Measurements from ENCODE around the gene POU6F2. TPM values are rescaled to one million over a fixed set of nuclear protein-coding genes. Genes with fewer than 3 reads are reported as not detected.

POU6F2 gene
- total RNA-seq, 1 donor from 2014 or later: 0.78 TPM

GRCh38 chr7:39056153-39056552, 78.4 kb downstream of the POU6F2 start:
- H3K36me3 ChIP-seq: no peaks in the 10 kb centered on the region
- TF ChIP-seq, protein P1, sequence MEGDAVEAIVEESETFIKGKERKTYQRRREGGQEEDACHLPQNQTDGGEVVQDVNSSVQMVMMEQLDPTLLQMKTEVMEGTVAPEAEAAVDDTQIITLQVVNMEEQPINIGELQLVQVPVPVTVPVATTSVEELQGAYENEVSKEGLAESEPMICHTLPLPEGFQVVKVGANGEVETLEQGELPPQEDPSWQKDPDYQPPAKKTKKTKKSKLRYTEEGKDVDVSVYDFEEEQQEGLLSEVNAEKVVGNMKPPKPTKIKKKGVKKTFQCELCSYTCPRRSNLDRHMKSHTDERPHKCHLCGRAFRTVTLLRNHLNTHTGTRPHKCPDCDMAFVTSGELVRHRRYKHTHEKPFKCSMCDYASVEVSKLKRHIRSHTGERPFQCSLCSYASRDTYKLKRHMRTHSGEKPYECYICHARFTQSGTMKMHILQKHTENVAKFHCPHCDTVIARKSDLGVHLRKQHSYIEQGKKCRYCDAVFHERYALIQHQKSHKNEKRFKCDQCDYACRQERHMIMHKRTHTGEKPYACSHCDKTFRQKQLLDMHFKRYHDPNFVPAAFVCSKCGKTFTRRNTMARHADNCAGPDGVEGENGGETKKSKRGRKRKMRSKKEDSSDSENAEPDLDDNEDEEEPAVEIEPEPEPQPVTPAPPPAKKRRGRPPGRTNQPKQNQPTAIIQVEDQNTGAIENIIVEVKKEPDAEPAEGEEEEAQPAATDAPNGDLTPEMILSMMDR (IDR thresholded peaks at IDR 0.05): no peak
- no peak for ATAC-seq
- no peak overlapping the region for H3K4me3 ChIP-seq
- no peak for DNase-seq
- no peak overlapping the region for H3K27ac ChIP-seq
- no peaks in the 10 kb centered on the region for H3K4me1 ChIP-seq
- H3K9me3 ChIP-seq: no peaks in the 10 kb centered on the region
- intact Hi-C loops (cut with DNase I): no loop called here
- no peaks in the 10 kb centered on the region for H3K27me3 ChIP-seq

GRCh38 chr7:39062811-39063210, 85.1 kb downstream of the POU6F2 start:
- Histone ChIP-seq H3K9me3 (no peaks in the 10 kb centered on the region), H3K27me3 (no peaks in the 10 kb centered on the region), H3K4me1 (no peaks in the 10 kb centered on the region), H3K36me3 (no peaks in the 10 kb centered on the region), H3K27ac (no peak overlapping the region), H3K4me3 (no peak overlapping the region)
- TF ChIP-seq, protein P1 (IDR thresholded peaks at IDR 0.05): no peak
- intact Hi-C loops (cut with DNase I): no loop called here
- DNase-seq: no peak
- ATAC-seq: no peak

GRCh38 chr7:39069031-39069430, 91.3 kb downstream of the POU6F2 start:
- Histone ChIP-seq H3K36me3 (no peaks in the 10 kb centered on the region), H3K4me3 (no peak overlapping the region), H3K27ac (no peak overlapping the region), H3K27me3 (no peaks in the 10 kb centered on the region), H3K4me1 (no peaks in the 10 kb centered on the region), H3K9me3 (no peaks in the 10 kb centered on the region)
- ATAC-seq: no peak
- DNase-seq: no peak
- TF ChIP-seq, protein P1 (IDR thresholded peaks at IDR 0.05): no peak
- intact Hi-C loops (cut with DNase I): no loop called here

DNA sequence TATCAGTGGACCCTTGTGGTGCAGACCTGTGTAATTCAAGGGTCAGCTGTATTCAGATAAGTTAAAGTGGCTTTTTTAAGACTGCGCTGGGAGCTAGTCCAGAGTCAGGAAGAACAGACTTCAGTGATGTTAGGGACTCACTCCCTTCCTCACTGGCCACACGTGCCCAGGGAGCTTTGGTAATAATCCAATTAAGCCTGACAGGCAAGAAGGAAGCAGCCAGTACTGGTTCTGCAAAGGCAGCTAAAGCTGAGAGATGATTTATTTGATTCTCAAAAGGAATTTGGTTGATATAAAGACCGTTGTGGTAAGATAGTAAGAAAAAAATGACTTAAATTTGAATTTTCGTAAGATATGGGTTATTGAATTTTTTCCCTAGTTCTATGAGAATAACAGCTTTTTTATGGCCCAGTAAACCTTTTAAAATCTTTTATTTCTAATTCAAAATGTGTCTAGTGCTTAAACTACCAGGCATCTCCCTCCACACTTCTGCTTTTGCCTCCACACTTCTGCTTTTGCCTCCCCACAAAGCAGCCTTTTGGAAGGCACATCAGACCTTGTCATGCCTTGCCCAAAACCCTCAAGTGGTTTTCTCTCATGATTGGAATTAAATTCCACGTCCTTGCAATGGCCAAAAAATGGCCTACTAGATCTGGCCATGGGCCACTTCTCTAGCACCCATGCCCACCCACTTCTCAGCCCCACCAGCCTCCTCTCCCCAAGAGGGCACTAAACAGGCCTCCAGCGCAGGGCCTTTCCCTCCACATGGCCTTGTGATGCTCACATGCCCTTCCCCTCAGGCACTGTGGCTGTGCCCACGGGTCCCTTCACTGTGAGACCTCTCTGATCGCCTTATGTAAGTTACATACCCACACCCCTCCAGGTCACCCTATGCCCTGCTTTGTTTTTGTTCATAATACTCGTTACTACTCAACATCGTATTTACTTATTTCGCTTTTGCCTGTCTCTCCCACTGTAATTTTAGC, 92.5 kb downstream of the POU6F2 start:
- Histone ChIP-seq H3K36me3 (no peaks in the 10 kb centered on the region), H3K9me3 (no peaks in the 10 kb centered on the region), H3K4me1 (no peaks in the 10 kb centered on the region), H3K27ac (no peak overlapping the region), H3K27me3 (no peaks in the 10 kb centered on the region), H3K4me3 (no peak overlapping the region)
- ATAC-seq: peak; percentile 65
- intact Hi-C loops (cut with DNase I): no loop called here
- TF ChIP-seq, protein P1 (IDR thresholded peaks at IDR 0.05): no peak
- no peak for DNase-seq

- intact Hi-C loops (cut with DNase I): no loop called here
- Histone ChIP-seq H3K4me3 (no peak overlapping the region), H3K9me3 (no peaks in the 10 kb centered on the region), H3K27ac (no peak overlapping the region), H3K27me3 (no peaks in the 10 kb centered on the region), H3K36me3 (no peaks in the 10 kb centered on the region), H3K4me1 (no peaks in the 10 kb centered on the region)
- no peak for ATAC-seq
- TF ChIP-seq, protein P1 (IDR thresholded peaks at IDR 0.05): no peak
- no peak for DNase-seq
Measured at GRCh38 chr7:39071116-39071515, 93.4 kb downstream of the POU6F2 start.

Measured in upper lobe of right lung (tissue), 1 donor.